Mesenchymal stem cell (in vitro differentiated cells and primary cell): ENCODE measurements around the gene ELOVL6.
A peak's percentile ranks its signal among the peaks of the same experiment; 100 is the strongest.

Experiments
- DNase-seq: peaks from one replicate; pipeline ENCODE4 v3.0.0-alpha.2; 2013
- H2AFZ ChIP-seq: one replicate; pipeline ENCODE4 v1.6.1; 2013; ENCODE audit warnings: low read depth, mild to moderate bottlenecking, control low read depth, inconsistent platforms, low read length, moderate library complexity
- H2AK5ac ChIP-seq: 2 replicates; pipeline ENCODE4 v1.6.1; 2013; ENCODE audit warnings: low read length, moderate library complexity, mild to moderate bottlenecking, inconsistent platforms; ENCODE audit not compliant: severe bottlenecking
- H2BK120ac ChIP-seq: one replicate; pipeline ENCODE4 v1.6.1; 2013; ENCODE audit warnings: low read depth, mild to moderate bottlenecking, inconsistent platforms, low read length, moderate library complexity
- H2BK12ac ChIP-seq, 2 experiments: one replicate each; pipeline ENCODE4 v1.6.1; 2013; ENCODE audit warnings: inconsistent platforms in 2 of 2, low read length in 2 of 2, mild to moderate bottlenecking in 2 of 2, moderate library complexity in 2 of 2, control low read depth in 1 of 2
- H2BK15ac ChIP-seq: one replicate; pipeline ENCODE4 v1.6.1; 2013; ENCODE audit warnings: mild to moderate bottlenecking, low read depth, inconsistent platforms; ENCODE audit not compliant: poor library complexity, severe bottlenecking
- H2BK5ac ChIP-seq: 2 replicates; pipeline ENCODE4 v1.6.1; 2013; ENCODE audit warnings: low read depth, mild to moderate bottlenecking, low read length, control low read depth, inconsistent platforms; ENCODE audit not compliant: poor library complexity, severe bottlenecking
- H3K14ac ChIP-seq, 2 experiments: one replicate each; pipeline ENCODE4 v1.6.1; 2013; ENCODE audit warnings: inconsistent platforms in 2 of 2, low read length in 2 of 2, control low read depth in 1 of 2, mild to moderate bottlenecking in 1 of 2, moderate library complexity in 1 of 2
- H3K18ac ChIP-seq, 2 experiments: one replicate each; pipeline ENCODE4 v1.6.1; 2013; ENCODE audit warnings: inconsistent platforms in 2 of 2, low read length in 2 of 2, control low read depth in 1 of 2, low read depth in 1 of 2, mild to moderate bottlenecking in 1 of 2
- H3K23ac ChIP-seq, 2 experiments: one replicate each; pipeline ENCODE4 v1.6.1; 2013; ENCODE audit warnings: inconsistent platforms in 2 of 2, low read length in 2 of 2, mild to moderate bottlenecking in 2 of 2, moderate library complexity in 2 of 2, control low read depth in 1 of 2
- H3K27ac ChIP-seq: 2 replicates; pipeline ENCODE4 v1.5.1; 2013; ENCODE audit warnings: mild to moderate bottlenecking, moderate library complexity, low read length, control low read depth, inconsistent platforms; ENCODE audit not compliant: poor library complexity, severe bottlenecking
- H3K27me3 ChIP-seq, 2 experiments: 2 replicates each; pipeline versions ENCODE4 v1.6.1 to v1.7.0; 2013; ENCODE audit warnings: low read length in 2 of 2, mild to moderate bottlenecking in 2 of 2, moderate library complexity in 2 of 2, control low read depth in 1 of 2, inconsistent platforms in 1 of 2; ENCODE audit not compliant: control insufficient read depth in 1 of 2, insufficient read depth in 1 of 2
- H3K36me3 ChIP-seq, 2 experiments: 2 replicates each; pipeline versions ENCODE4 v1.6.1 to v1.7.0; 2013; ENCODE audit warnings: low read length in 2 of 2, control low read depth in 1 of 2, inconsistent platforms in 1 of 2, low read depth in 1 of 2, mild to moderate bottlenecking in 1 of 2; ENCODE audit not compliant: insufficient read depth in 2 of 2, control insufficient read depth in 1 of 2
- H3K4ac ChIP-seq, 2 experiments: one replicate each; pipeline ENCODE4 v1.6.1; 2013; ENCODE audit warnings: inconsistent platforms in 2 of 2, low read length in 2 of 2, mild to moderate bottlenecking in 2 of 2, moderate library complexity in 2 of 2, control low read depth in 1 of 2, low read depth in 1 of 2
- H3K4me1 ChIP-seq: 2 replicates; pipeline ENCODE4 v1.6.1; 2013; ENCODE audit warnings: low read depth, low read length, control low read depth; ENCODE audit not compliant: control insufficient read depth, insufficient read depth
- H3K4me2 ChIP-seq: 2 replicates; pipeline ENCODE4 v1.6.1; 2013; ENCODE audit warnings: low read length, mild to moderate bottlenecking, inconsistent platforms; ENCODE audit not compliant: poor library complexity, severe bottlenecking
- H3K4me3 ChIP-seq, 2 experiments: 2 replicates each; pipeline versions ENCODE4 v1.5.1 to v1.7.0; 2013; ENCODE audit warnings: low read length in 2 of 2, mild to moderate bottlenecking in 2 of 2, control low read depth in 1 of 2, low read depth in 1 of 2; ENCODE audit not compliant: insufficient read depth in 1 of 2
- H3K79me1 ChIP-seq: replicated peaks from 2 replicates; pipeline ENCODE4 v1.6.1; 2013; ENCODE audit warnings: mild to moderate bottlenecking, control low read depth, low read length, inconsistent platforms; ENCODE audit not compliant: poor library complexity, severe bottlenecking
- H3K9ac ChIP-seq: 2 replicates; pipeline ENCODE4 v1.7.0; 2013; ENCODE audit warnings: mild to moderate bottlenecking, low read length, moderate library complexity
- H3K9me3 ChIP-seq: 2 replicates; pipeline ENCODE4 v1.7.0; 2013; ENCODE audit warnings: mild to moderate bottlenecking, low read length; ENCODE audit not compliant: control insufficient read depth
- H4K8ac ChIP-seq: one replicate; pipeline ENCODE4 v1.6.1; 2013; ENCODE audit warnings: inconsistent platforms, mild to moderate bottlenecking, low read length, moderate library complexity
- H4K91ac ChIP-seq: one replicate; pipeline ENCODE4 v1.6.1; 2013; ENCODE audit warnings: mild to moderate bottlenecking, low read length, inconsistent platforms
- WGBS: methylation state at CpG from one replicate; pipeline ENCODE4 v1.1.7; 2013; ENCODE audit warnings: mixed read lengths; 5-methylcytosine and 5-hydroxymethylcytosine counted together

ELOVL6 gene

DNA sequence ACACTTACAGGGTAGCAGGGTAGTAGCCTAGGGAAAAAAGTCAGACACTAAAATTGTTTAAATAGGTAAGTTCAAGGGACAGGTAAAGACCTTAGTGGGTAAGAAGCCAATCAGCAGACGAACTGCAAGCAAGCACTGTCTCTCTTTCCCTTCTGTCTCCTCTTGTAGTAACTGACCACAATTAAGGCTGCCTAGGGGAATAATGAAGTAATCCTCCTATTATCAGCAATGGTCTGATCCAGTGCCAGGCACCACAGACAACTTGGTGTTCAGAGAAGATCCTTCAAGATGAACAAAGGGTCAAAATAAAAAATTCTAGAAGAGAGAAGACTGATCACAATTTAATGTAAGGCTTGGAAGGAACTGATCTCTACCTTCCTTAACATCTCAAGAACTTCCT, 62.9 kb downstream of the ELOVL6 start:
- peaks cover 2% of the 10 kb centered on the region for H3K4me1 ChIP-seq
- no peak overlapping the region for H2BK12ac ChIP-seq
- no peak overlapping the region for H3K23ac ChIP-seq
- no peaks in the 10 kb centered on the region for H3K36me3 ChIP-seq
- H3K18ac ChIP-seq, result no peak overlapping the region
- 88% methylated on average over 1 of the region's 1 CpG for WGBS
- peaks cover 15% of the 10 kb centered on the region for H3K79me1 ChIP-seq
- no peak overlapping the region for H3K4me2 ChIP-seq
- no peak overlapping the region for H3K14ac ChIP-seq
- no peak overlapping the region for H2AFZ ChIP-seq
- no peak overlapping the region for H2BK5ac ChIP-seq
- H4K8ac ChIP-seq, result no peak overlapping the region
- H3K4ac ChIP-seq, result no peak overlapping the region
- H2BK15ac ChIP-seq, result no peak overlapping the region
- no peak overlapping the region for H3K4me3 ChIP-seq
- DNase-seq, result no peak
- H3K9me3 ChIP-seq, result no peaks in the 10 kb centered on the region
- H3K27me3 ChIP-seq, result no peaks in the 10 kb centered on the region
- H4K91ac ChIP-seq, result no peak overlapping the region
- H3K27ac ChIP-seq, result no peak overlapping the region
- no peak overlapping the region for H2BK120ac ChIP-seq
- H2AK5ac ChIP-seq, result no peak overlapping the region
- H3K9ac ChIP-seq, result no peak overlapping the region

DNA sequence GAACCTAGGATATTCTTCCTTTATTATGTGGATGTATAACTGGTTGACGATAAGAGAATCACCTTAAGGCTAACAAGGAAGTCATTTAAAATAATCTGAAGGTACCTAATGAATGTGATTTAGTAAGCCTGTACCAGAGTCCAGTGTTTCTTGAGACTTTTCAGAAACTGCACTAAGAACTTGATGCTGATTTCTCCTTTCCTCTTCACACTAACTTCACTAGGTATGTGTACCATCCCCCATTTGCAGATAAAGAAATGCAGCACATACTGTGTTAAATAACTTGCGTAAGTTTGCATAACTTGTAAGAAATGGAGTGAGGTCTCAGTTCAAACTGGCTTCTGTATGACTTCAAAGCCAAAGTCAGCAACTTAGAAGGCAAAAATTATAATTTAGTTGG, 63.3 kb downstream of the ELOVL6 start:
- no peak overlapping the region for H2AK5ac ChIP-seq
- H3K4ac ChIP-seq, result no peak overlapping the region
- peaks cover 2% of the 10 kb centered on the region for H3K4me1 ChIP-seq
- no peak overlapping the region for H3K27ac ChIP-seq
- no peak overlapping the region for H4K91ac ChIP-seq
- H2BK5ac ChIP-seq, result no peak overlapping the region
- no peak overlapping the region for H3K18ac ChIP-seq
- no peak overlapping the region for H3K9ac ChIP-seq
- no peaks in the 10 kb centered on the region for H3K9me3 ChIP-seq
- H3K36me3 ChIP-seq, result no peaks in the 10 kb centered on the region
- H3K79me1 ChIP-seq, result peaks cover 16% of the 10 kb centered on the region
- H3K4me2 ChIP-seq, result no peak overlapping the region
- DNase-seq, result no peak
- no peak overlapping the region for H3K23ac ChIP-seq
- WGBS, result 100% methylated on average over 1 of the region's 2 CpGs
- H3K14ac ChIP-seq, result no peak overlapping the region
- H2AFZ ChIP-seq, result no peak overlapping the region
- H4K8ac ChIP-seq, result no peak overlapping the region
- no peaks in the 10 kb centered on the region for H3K27me3 ChIP-seq
- H3K4me3 ChIP-seq, result no peak overlapping the region
- no peak overlapping the region for H2BK12ac ChIP-seq
- H2BK120ac ChIP-seq, result no peak overlapping the region
- no peak overlapping the region for H2BK15ac ChIP-seq

DNA sequence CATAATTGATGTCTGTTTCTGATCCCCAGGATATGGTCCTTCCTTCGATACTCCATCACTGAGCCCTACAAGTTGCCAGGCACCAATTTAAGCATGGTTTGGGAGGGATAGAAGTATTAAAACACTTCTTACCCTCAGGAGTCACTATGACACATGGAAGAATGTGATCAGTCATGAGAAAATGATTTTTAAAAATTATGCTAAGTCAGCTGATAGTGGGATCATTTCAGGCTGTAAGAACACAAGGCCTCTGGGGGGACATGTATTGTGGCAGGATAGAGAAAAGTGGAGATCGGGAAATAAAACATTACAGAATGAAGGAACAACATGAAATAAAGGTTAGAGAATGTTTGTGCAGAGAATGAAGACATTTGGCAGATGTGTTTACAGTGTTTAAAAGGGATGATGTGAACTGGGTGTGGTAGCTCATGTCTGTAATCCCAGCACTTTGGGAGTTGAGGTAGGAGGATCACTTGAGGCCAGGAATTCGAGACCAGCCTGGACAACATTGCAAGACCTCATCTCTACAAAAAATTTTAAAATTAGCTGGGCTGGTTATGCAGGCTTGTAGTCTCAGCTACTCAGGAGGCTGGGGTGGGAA, 64.0 kb downstream of the ELOVL6 start:
- no peak overlapping the region for H2BK12ac ChIP-seq
- no peak overlapping the region for H4K91ac ChIP-seq
- no peak overlapping the region for H3K4ac ChIP-seq
- H3K4me1 ChIP-seq, result no peaks in the 10 kb centered on the region
- H2AFZ ChIP-seq, result no peak overlapping the region
- H3K18ac ChIP-seq, result no peak overlapping the region
- no peak overlapping the region for H2BK120ac ChIP-seq
- DNase-seq, result no peak
- H2AK5ac ChIP-seq, result no peak overlapping the region
- H3K14ac ChIP-seq, result no peak overlapping the region
- no peak overlapping the region for H2BK15ac ChIP-seq
- H2BK5ac ChIP-seq, result no peak overlapping the region
- no peaks in the 10 kb centered on the region for H3K27me3 ChIP-seq
- H3K9ac ChIP-seq, result peak overlapping the region; percentile 5
- no peaks in the 10 kb centered on the region for H3K9me3 ChIP-seq
- no peak overlapping the region for H3K4me2 ChIP-seq
- no peak overlapping the region for H3K27ac ChIP-seq
- 98% methylated on average over 2 of the region's 3 CpGs for WGBS
- H3K4me3 ChIP-seq, result no peak overlapping the region
- no peaks in the 10 kb centered on the region for H3K36me3 ChIP-seq
- H3K23ac ChIP-seq, result no peak overlapping the region
- peaks cover 14% of the 10 kb centered on the region for H3K79me1 ChIP-seq
- H4K8ac ChIP-seq, result no peak overlapping the region

DNA sequence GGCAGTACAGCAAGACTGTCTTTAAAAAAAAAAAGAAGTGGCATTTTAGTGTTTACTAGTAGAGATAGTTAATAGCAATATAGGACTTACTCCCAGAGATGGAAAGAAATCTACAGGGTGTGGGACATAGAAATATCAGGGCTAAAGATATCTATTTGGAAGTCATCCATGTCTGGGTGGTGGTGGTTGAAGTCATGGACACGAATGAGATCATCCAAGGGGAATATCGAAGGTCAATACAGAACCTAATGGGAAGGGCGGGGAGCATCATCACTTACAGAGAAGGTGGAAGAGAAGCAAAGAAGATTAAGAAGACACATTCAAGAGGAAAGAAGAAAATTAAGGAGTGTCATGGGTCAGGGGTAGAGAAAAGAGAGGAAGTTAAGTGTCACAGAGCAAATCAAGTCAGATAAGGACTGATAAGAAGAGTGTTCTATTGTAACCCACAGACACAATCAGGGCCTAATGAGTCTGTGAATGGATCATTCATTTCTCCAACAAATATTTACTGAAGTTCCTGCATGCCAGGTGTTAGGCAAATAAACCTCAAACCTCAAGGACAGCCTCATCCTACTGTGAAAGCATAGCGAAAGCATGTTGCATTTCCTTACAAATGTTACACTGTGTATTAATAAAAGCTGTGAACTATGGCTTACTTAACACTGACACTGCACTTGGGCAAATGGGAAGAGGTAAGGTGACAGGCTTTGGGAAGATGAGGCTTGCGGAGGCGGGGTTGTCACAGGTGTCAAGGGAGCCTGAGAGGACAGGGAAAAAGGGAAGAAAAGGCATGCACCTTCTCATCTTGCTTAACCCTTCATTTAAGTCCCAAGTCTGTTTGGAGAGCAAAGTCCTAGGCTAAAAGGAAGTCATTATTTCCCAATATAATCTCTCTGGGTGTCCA, 65.3 kb downstream of the ELOVL6 start:
- Histone ChIP-seq H3K4ac (no peak overlapping the region), H2BK120ac (no peak overlapping the region), H3K4me3 (no peak overlapping the region), H2AK5ac (no peak overlapping the region), H3K4me1 (no peaks in the 10 kb centered on the region), H2BK12ac (no peak overlapping the region), H3K79me1 (peaks cover 17% of the 10 kb centered on the region), H3K36me3 (no peaks in the 10 kb centered on the region), H3K9ac (no peak overlapping the region), H3K18ac (no peak overlapping the region), H4K8ac (no peak overlapping the region), H3K27me3 (no peaks in the 10 kb centered on the region), H3K9me3 (no peaks in the 10 kb centered on the region), H3K23ac (no peak overlapping the region), H2BK5ac (no peak overlapping the region), H3K14ac (no peak overlapping the region), H3K27ac (no peak overlapping the region), H2AFZ (no peak overlapping the region), H2BK15ac (no peak overlapping the region), H4K91ac (no peak overlapping the region), H3K4me2 (no peak overlapping the region)
- 98% methylated on average over 5 of the region's 6 CpGs for WGBS
- DNase-seq, result no peak
